IMR-90 (cell line): Measurements from ENCODE around the gene NPW. TPM values are rescaled to one million over a fixed set of nuclear protein-coding genes. Genes with fewer than 3 reads are reported as not detected.

Source experiments
- ATAC-seq: fragments of 200-7000 bp; cut with Tn5 transposase; 2 replicates; pipeline ENCODE4 v1.9.1; 2020; ENCODE audit warnings: low read depth, mild to moderate bottlenecking, moderate library complexity
- BruUV-seq: library from RNA; stranded (reverse); fragments of 400-500 nt; replicated peaks from 2 replicates; lab custom pipeline; 2021; lab: Mats Ljungman, UMichigan
- CTCF ChIA-PET: fragments of 300-600 bp; formaldehyde crosslinking; extraction: SDS; loops from one replicate; lab custom pipeline; 2021; ENCODE audit warnings: antibody characterized with exemption; lab: Yijun Ruan, JAX
- POLR2A ChIA-PET: fragments of 300-600 bp; sonication (Branson Sonifier 250); formaldehyde crosslinking; loops from one replicate; lab custom pipeline; 2022; ENCODE audit warnings: antibody characterized with exemption; ENCODE audit not compliant: unreplicated experiment; lab: Charles Lee
- DNase-seq: peaks from one replicate; pipeline ENCODE4 v3.0.0; 2013
- H2AFZ ChIP-seq: replicated peaks from 2 replicates; pipeline ENCODE3; 2013; ENCODE audit warnings: low read length, mild to moderate bottlenecking; ENCODE audit not compliant: poor library complexity
- H2AK5ac ChIP-seq: 2 replicates; pipeline ENCODE4 v1.6.1; 2013; ENCODE audit warnings: low read depth, low read length, inconsistent platforms
- H2AK9ac ChIP-seq: replicated peaks from 2 replicates; pipeline ENCODE3; 2013; ENCODE audit warnings: mild to moderate bottlenecking, low read depth, low read length, moderate library complexity; ENCODE audit not compliant: poor library complexity
- H2BK120ac ChIP-seq: 2 replicates; pipeline ENCODE4 v1.6.1; 2013; ENCODE audit warnings: low read depth, low read length, inconsistent platforms
- H2BK15ac ChIP-seq: 3 replicates; pipeline ENCODE4 v1.6.1; 2013; ENCODE audit warnings: low read depth, low read length, inconsistent platforms
- H2BK20ac ChIP-seq: 2 replicates; pipeline ENCODE4 v1.6.1; 2013; ENCODE audit warnings: low read depth, mild to moderate bottlenecking, inconsistent platforms, low read length, moderate library complexity
- H2BK5ac ChIP-seq: 2 replicates; pipeline ENCODE4 v1.6.1; 2013; ENCODE audit warnings: mild to moderate bottlenecking, low read depth, low read length, inconsistent platforms; ENCODE audit not compliant: poor library complexity, severe bottlenecking
- H3K14ac ChIP-seq: replicated peaks from 2 replicates; pipeline ENCODE4 v1.6.1; 2013; ENCODE audit warnings: low read depth, low read length, inconsistent platforms
- H3K18ac ChIP-seq: 2 replicates; pipeline ENCODE4 v1.6.1; 2013; ENCODE audit warnings: low read depth, low read length, control low read depth
- H3K23ac ChIP-seq: 2 replicates; pipeline ENCODE4 v1.6.1; 2013; ENCODE audit warnings: low read depth, low read length, inconsistent platforms
- H3K27ac ChIP-seq: 2 replicates; pipeline ENCODE4 v1.5.1; 2013; ENCODE audit warnings: mild to moderate bottlenecking, control low read depth, low read length; ENCODE audit not compliant: insufficient read depth
- H3K27me3 ChIP-seq: 2 replicates; pipeline ENCODE4 v1.6.1; 2013; ENCODE audit warnings: low read length; ENCODE audit not compliant: control insufficient read depth, insufficient read depth
- H3K36me3 ChIP-seq: 2 replicates; pipeline ENCODE4 v1.6.1; 2013; ENCODE audit warnings: low read length, mixed read lengths; ENCODE audit not compliant: control insufficient read depth, insufficient read depth
- H3K4ac ChIP-seq: 2 replicates; pipeline ENCODE4 v1.6.1; 2013; ENCODE audit warnings: low read depth, low read length, inconsistent platforms
- H3K4me1 ChIP-seq: 2 replicates; pipeline ENCODE4 v1.6.1; 2013; ENCODE audit warnings: low read length, mixed read lengths; ENCODE audit not compliant: control insufficient read depth, insufficient read depth
- H3K4me2 ChIP-seq: 2 replicates; pipeline ENCODE4 v1.6.1; 2013; ENCODE audit warnings: low read depth, mild to moderate bottlenecking, control low read depth, low read length, moderate library complexity
- H3K4me3 ChIP-seq: 2 replicates; pipeline ENCODE4 v1.5.1; 2013; ENCODE audit warnings: low read depth, mild to moderate bottlenecking, control low read depth, low read length, moderate library complexity; ENCODE audit not compliant: insufficient read depth
- H3K56ac ChIP-seq: 2 replicates; pipeline ENCODE4 v1.6.1; 2013; ENCODE audit warnings: low read length, inconsistent platforms; ENCODE audit not compliant: insufficient read depth; ENCODE audit errors: extremely low read depth
- H3K79me1 ChIP-seq, 2 experiments: 2 replicates each; pipeline ENCODE4 v1.6.1; 2013; ENCODE audit warnings: low read length in 2 of 2, inconsistent platforms in 1 of 2, low read depth in 1 of 2
- H3K9ac ChIP-seq: 2 replicates; pipeline ENCODE4 v1.6.1; 2013; ENCODE audit warnings: low read depth, low read length, control low read depth
- H3K9me1 ChIP-seq: 2 replicates; pipeline ENCODE4 v1.6.1; 2013; ENCODE audit warnings: low read length, inconsistent platforms; ENCODE audit not compliant: insufficient read depth
- H3K9me3 ChIP-seq: 2 replicates; pipeline ENCODE4 v1.6.1; 2013; ENCODE audit warnings: low read length; ENCODE audit not compliant: control insufficient read depth, insufficient read depth
- H4K20me1 ChIP-seq: 2 replicates; pipeline ENCODE4 v1.6.1; 2013; ENCODE audit warnings: low read length, inconsistent platforms; ENCODE audit not compliant: insufficient read depth
- H4K5ac ChIP-seq: 2 replicates; pipeline ENCODE4 v1.6.1; 2013; ENCODE audit warnings: mild to moderate bottlenecking, low read depth, low read length, control low read depth
- H4K8ac ChIP-seq, 2 experiments: 2 replicates each; pipeline ENCODE4 v1.6.1; 2013; ENCODE audit warnings: low read depth in 2 of 2, low read length in 2 of 2, control low read depth in 1 of 2, inconsistent platforms in 1 of 2
- H4K91ac ChIP-seq: 2 replicates; pipeline ENCODE4 v1.6.1; 2013; ENCODE audit warnings: low read depth, low read length, inconsistent platforms; ENCODE audit not compliant: insufficient read depth
- BHLHE40 ChIP-seq: fragments of 150-350 bp; IDR thresholded peaks from 2 replicates; pipeline ENCODE4 v1.6.1; 2016; ENCODE audit warnings: mild to moderate bottlenecking, low read depth, low read length
- CEBPB ChIP-seq: IDR thresholded peaks from 2 replicates; pipeline ENCODE4 v1.6.1; 2012; ENCODE audit warnings: low read depth, low read length, improper control_type of control experiment
- CTCF ChIP-seq: conservative IDR thresholded peaks from 2 replicates; pipeline ENCODE4 v1.5.1; 2012; ENCODE audit warnings: mild to moderate bottlenecking, low read depth, low read length, improper control_type of control experiment
- ELK1 ChIP-seq: fragments of 150-350 bp; IDR thresholded peaks from 2 replicates; pipeline ENCODE4 v1.6.1; 2016; ENCODE audit warnings: low read depth, mild to moderate bottlenecking, low read length, moderate library complexity, borderline replicate concordance
- FOS ChIP-seq: fragments of 150-350 bp; IDR thresholded peaks from 2 replicates; pipeline ENCODE4 v1.6.1; 2016; ENCODE audit warnings: low read depth, low read length
- MAFK ChIP-seq: IDR thresholded peaks from 2 replicates; pipeline ENCODE4 v1.6.1; 2012; ENCODE audit warnings: low read depth, low read length, improper control_type of control experiment
- MAZ ChIP-seq: IDR thresholded peaks from 2 replicates; pipeline ENCODE4 v1.6.1; 2012; ENCODE audit warnings: low read depth, mild to moderate bottlenecking, low read length, improper control_type of control experiment, moderate library complexity, borderline replicate concordance
- MXI1 ChIP-seq: IDR thresholded peaks from 2 replicates; pipeline ENCODE4 v1.6.1; 2012; ENCODE audit warnings: low read depth, mild to moderate bottlenecking, low read length, moderate library complexity, borderline replicate concordance
- POLR2A ChIP-seq: IDR thresholded peaks from 2 replicates; pipeline ENCODE4 v1.6.1; 2012; ENCODE audit warnings: mild to moderate bottlenecking, low read depth, low read length
- RCOR1 ChIP-seq: IDR thresholded peaks from 2 replicates; pipeline ENCODE4 v1.6.1; 2012; ENCODE audit warnings: mild to moderate bottlenecking, low read length, improper control_type of control experiment; ENCODE audit not compliant: insufficient replicate concordance
- RFX5 ChIP-seq: IDR thresholded peaks from 2 replicates; pipeline ENCODE4 v1.8.0; 2012; ENCODE audit warnings: low read depth, mild to moderate bottlenecking, low read length, moderate library complexity
- SMC3 ChIP-seq: fragments of 150-350 bp; IDR thresholded peaks from 2 replicates; pipeline ENCODE4 v1.6.1; 2016; ENCODE audit warnings: low read depth, mild to moderate bottlenecking, antibody characterized with exemption, low read length, moderate library complexity
- USF2 ChIP-seq: fragments of 150-350 bp; IDR thresholded peaks from 2 replicates; pipeline ENCODE4 v1.6.1; 2017; ENCODE audit warnings: mild to moderate bottlenecking, antibody characterized with exemption, low read length, low read depth
- WGBS, 2 experiments: methylation state at CpG; one replicate each; pipeline versions ENCODE4 v1.1.5 to v1.1.7; 2013; ENCODE audit warnings: missing lambda C conversion rate in 2 of 2; ENCODE audit not compliant: insufficient read length in 1 of 2; ENCODE audit errors: extremely low coverage in 2 of 2; 5-methylcytosine and 5-hydroxymethylcytosine counted together
- dilution Hi-C: fragments of 300-500 bp; cut with HindIII; formaldehyde crosslinking; loops from one replicate; pipeline ENCODE4 v1.14.3; 2018; ENCODE audit warnings: low sequenced_read_pairs; ENCODE audit not compliant: unreplicated experiment
- in situ Hi-C: fragments of 300-500 bp; cut with MboI; formaldehyde crosslinking; loops from 3 replicates; pipeline ENCODE4 v1.14.3; 2019; ENCODE audit warnings: low sequenced_read_pairs, inconsistent platforms, mixed read lengths
- intact Hi-C: fragments of 100-400 bp; cut with micrococcal nuclease; formaldehyde crosslinking; loops from 2 replicates; pipeline ENCODE4 v1.10.0; 2022
- polyA plus RNA-seq, 3 experiments: library from polyadenylated mRNA; depleted of rRNA; stranded (reverse); fragments of >200 nt; gene quantifications; 2 replicates each; pipeline ENCODE4 v1.2.3, GENCODE V29; 2012; ENCODE audit warnings: low replicate concordance in 1 of 3
- total RNA-seq: library from RNA; depleted of rRNA; stranded (reverse); fragments of >200 nt; gene quantifications from 2 replicates; pipeline ENCODE4 v1.2.3, GENCODE V29; 2012

The NPW gene
- total and polyA plus RNA-seq, 2 of the 4 experiments (the other 2 are of a cell fraction) = 0.18 to 2.0 TPM

GRCh38 chr16:2032285-2033056 lies 12.9 kb downstream of the NPW start:
- no TSS peak for BruUV-seq
- peak overlapping the region; percentile 11; the same call in 1 of the 2 replicates for H3K18ac ChIP-seq
- peak overlapping the region; percentile 87 to 100 for H4K8ac ChIP-seq
- H3K4me2 ChIP-seq = peak overlapping the region; percentile 31; the same call in 1 of the 2 replicates
- peaks cover 17 to 79% of the 10 kb centered on the region in 2 experiments for H3K79me1 ChIP-seq
- in situ Hi-C loops = no loop called here
- H2AFZ ChIP-seq = peak overlapping the region; percentile 83
- H2AK5ac ChIP-seq = peak overlapping the region; percentile 99
- no peaks in the 10 kb centered on the region for H3K9me3 ChIP-seq
- H2BK120ac ChIP-seq = peak overlapping the region; percentile 97
- H3K27me3 ChIP-seq = no peaks in the 10 kb centered on the region
- peak overlapping the region; percentile 100 for H2AK9ac ChIP-seq
- peak overlapping the region; percentile 57; the same call in 1 of the 2 replicates for H3K56ac ChIP-seq
- ChIA-PET POLR2A (interaction anchor here (1.2 kb wide), 1 partner anchor 12 kb away, joined by 6 read pairs; no protein-coding TSS in a partner anchor), CTCF (interaction anchor here (1.0 kb wide), 1 partner anchor 114 kb away, joined by 3 read pairs; no protein-coding TSS in a partner anchor)
- H3K27ac ChIP-seq = peak overlapping the region; percentile 98
- peak overlapping the region; percentile 98 for H2BK15ac ChIP-seq
- peak overlapping the region; percentile 97 for H2BK5ac ChIP-seq
- ATAC-seq (peak; percentile 7; the same call in 1 of the 2 replicates), DNase-seq (peak; percentile 49)
- peak overlapping the region; percentile 74 for H3K9ac ChIP-seq
- H3K23ac ChIP-seq = peak overlapping the region; percentile 65; the same call in 1 of the 2 replicates
- peak overlapping the region; percentile 99 for H3K4ac ChIP-seq
- peak overlapping the region; percentile 41 for H3K14ac ChIP-seq
- dilution Hi-C loops = no loop called here
- H3K4me3 ChIP-seq = no peak overlapping the region
- H3K36me3 ChIP-seq = peaks cover 33% of the 10 kb centered on the region
- H3K4me1 ChIP-seq = peaks cover 54% of the 10 kb centered on the region
- H2BK20ac ChIP-seq = peak overlapping the region; percentile 58
- peaks cover 18% of the 10 kb centered on the region for H3K9me1 ChIP-seq
- peak overlapping the region; percentile 59 for H4K5ac ChIP-seq
- peak overlapping the region; percentile 100 for H4K91ac ChIP-seq
- peaks cover 13% of the 10 kb centered on the region for H4K20me1 ChIP-seq
- WGBS, 2 experiments = 20% methylated on average over 1 of the region's 15 CpGs; no CpG with 5 or more reads in 1 of the 2 experiments
- intact Hi-C loops = no loop called here
- no peak for TF ChIP-seq USF2
- TF ChIP-seq MAFK = no peak
- no peak for TF ChIP-seq CEBPB
- TF ChIP-seq POLR2A = no peak
- TF ChIP-seq RCOR1 = no peak
- TF ChIP-seq FOS = peak; percentile 34; the same call in 1 of the 2 replicates
- no peak for TF ChIP-seq BHLHE40
- peak; percentile 57; the same call in 1 of the 2 replicates for TF ChIP-seq MAZ
- TF ChIP-seq SMC3 = no peak
- TF ChIP-seq RFX5 = no peak
- TF ChIP-seq CTCF = no peak
- no peak for TF ChIP-seq ELK1
- no peak for TF ChIP-seq MXI1
